Measurements from ENCODE around the gene ACBD7. TPM values are rescaled to one million over a fixed set of nuclear protein-coding genes. Genes with fewer than 3 reads are reported as not detected.

ACBD7 gene
- total RNA-seq, 1 experiment from 2014 or later: 10.0 TPM

GRCh38 chr10:15092855-15093408 is 4.4 kb upstream of the ACBD7 start:
- H3K36me3 Mint-ChIP-seq (ENCODE audit: insufficient read depth, unreplicated experiment): peaks cover 22% of the 10 kb centered on the region
- H3K27me3 Mint-ChIP-seq (ENCODE audit: unreplicated experiment): no peaks in the 10 kb centered on the region
- CTCF ChIA-PET: interaction anchor here (0.5 kb wide), 1 partner anchor 20 kb away, joined by 5 read pairs; no protein-coding TSS in a partner anchor
- H3K27ac Mint-ChIP-seq (ENCODE audit: unreplicated experiment): no peak overlapping the region
- no peak overlapping the region for H3K4me3 Mint-ChIP-seq (ENCODE audit: low read depth, unreplicated experiment)
- peaks cover 2% of the 10 kb centered on the region for H3K9me3 Mint-ChIP-seq (ENCODE audit: low read depth, unreplicated experiment)
- no TSS peak for BruUV-seq (replicated peaks)
- DNase-seq: no peak
- H3K4me1 Mint-ChIP-seq (ENCODE audit: low read depth, unreplicated experiment): no peaks in the 10 kb centered on the region
- TF ChIP-seq, protein P1, sequence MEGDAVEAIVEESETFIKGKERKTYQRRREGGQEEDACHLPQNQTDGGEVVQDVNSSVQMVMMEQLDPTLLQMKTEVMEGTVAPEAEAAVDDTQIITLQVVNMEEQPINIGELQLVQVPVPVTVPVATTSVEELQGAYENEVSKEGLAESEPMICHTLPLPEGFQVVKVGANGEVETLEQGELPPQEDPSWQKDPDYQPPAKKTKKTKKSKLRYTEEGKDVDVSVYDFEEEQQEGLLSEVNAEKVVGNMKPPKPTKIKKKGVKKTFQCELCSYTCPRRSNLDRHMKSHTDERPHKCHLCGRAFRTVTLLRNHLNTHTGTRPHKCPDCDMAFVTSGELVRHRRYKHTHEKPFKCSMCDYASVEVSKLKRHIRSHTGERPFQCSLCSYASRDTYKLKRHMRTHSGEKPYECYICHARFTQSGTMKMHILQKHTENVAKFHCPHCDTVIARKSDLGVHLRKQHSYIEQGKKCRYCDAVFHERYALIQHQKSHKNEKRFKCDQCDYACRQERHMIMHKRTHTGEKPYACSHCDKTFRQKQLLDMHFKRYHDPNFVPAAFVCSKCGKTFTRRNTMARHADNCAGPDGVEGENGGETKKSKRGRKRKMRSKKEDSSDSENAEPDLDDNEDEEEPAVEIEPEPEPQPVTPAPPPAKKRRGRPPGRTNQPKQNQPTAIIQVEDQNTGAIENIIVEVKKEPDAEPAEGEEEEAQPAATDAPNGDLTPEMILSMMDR (IDR thresholded peaks at IDR 0.05; ENCODE audit: unreplicated experiment): no peak
- intact Hi-C loops (cut with micrococcal nuclease; ENCODE audit: unreplicated experiment): no loop called here

DNA sequence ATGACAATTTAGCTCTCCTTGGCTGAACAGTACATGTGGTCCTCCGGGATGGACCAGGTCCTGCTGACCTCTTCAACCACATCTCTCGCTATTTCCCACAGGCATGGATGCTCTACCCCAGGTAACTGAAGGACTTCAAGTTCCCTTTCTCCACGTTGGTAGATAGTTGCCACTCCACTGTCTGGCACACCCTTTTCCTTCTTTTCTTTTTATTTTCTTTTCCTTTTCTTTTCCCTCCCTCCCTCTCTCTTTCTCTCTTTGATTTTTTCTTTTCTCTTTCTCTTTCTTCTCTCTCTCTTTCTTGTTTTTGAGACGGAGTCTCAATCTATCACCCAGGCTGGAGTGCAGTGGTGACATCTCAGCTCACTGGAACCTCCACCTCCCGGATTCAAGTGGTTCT is 2.8 kb upstream of the ACBD7 start:
- H3K4me1 Mint-ChIP-seq (ENCODE audit: low read depth, unreplicated experiment): no peaks in the 10 kb centered on the region
- no peak overlapping the region for H3K4me3 Mint-ChIP-seq (ENCODE audit: low read depth, unreplicated experiment)
- H3K36me3 Mint-ChIP-seq (ENCODE audit: insufficient read depth, unreplicated experiment): peaks cover 7% of the 10 kb centered on the region
- no peak overlapping the region for H3K27ac Mint-ChIP-seq (ENCODE audit: unreplicated experiment)
- CTCF ChIA-PET: no interaction called here
- no TSS peak for BruUV-seq (replicated peaks)
- intact Hi-C loops (cut with micrococcal nuclease; ENCODE audit: unreplicated experiment): no loop called here
- no peak for DNase-seq
- peaks cover 2% of the 10 kb centered on the region for H3K9me3 Mint-ChIP-seq (ENCODE audit: low read depth, unreplicated experiment)
- TF ChIP-seq, protein P1 (IDR thresholded peaks at IDR 0.05; ENCODE audit: unreplicated experiment): no peak
- H3K27me3 Mint-ChIP-seq (ENCODE audit: unreplicated experiment): no peaks in the 10 kb centered on the region

DNA sequence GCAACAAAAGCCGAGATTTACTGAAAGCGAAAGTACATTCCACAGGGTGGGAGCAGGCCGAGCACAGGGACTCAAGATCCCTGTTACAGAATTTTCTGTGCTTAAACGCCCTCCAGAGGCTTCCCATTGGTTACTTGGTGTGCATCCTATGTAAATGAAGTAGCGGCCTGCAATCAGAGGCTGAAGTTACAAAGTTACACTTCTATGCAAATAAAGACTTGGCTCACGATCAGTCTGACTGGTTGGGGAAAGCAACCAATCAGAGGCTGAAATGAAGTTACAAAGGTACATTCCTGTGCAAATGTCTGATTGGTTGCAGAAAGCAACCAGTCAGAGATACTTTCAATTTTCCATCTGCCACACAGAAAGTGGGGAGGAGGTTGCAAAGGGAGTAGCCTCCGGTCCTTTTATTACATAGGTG is 4.1 kb downstream of the ACBD7 start:
- H3K27ac Mint-ChIP-seq (ENCODE audit: unreplicated experiment): peak overlapping the region; percentile 66
- peaks cover 18% of the 10 kb centered on the region for H3K36me3 Mint-ChIP-seq (ENCODE audit: insufficient read depth, unreplicated experiment)
- intact Hi-C loops (cut with micrococcal nuclease; ENCODE audit: unreplicated experiment): no loop called here
- BruUV-seq (replicated peaks): no TSS peak
- H3K4me1 Mint-ChIP-seq (ENCODE audit: low read depth, unreplicated experiment): peaks cover 9% of the 10 kb centered on the region
- CTCF ChIA-PET: no interaction called here
- no peaks in the 10 kb centered on the region for H3K27me3 Mint-ChIP-seq (ENCODE audit: unreplicated experiment)
- TF ChIP-seq, protein P1 (IDR thresholded peaks at IDR 0.05; ENCODE audit: unreplicated experiment): no peak
- no peaks in the 10 kb centered on the region for H3K9me3 Mint-ChIP-seq (ENCODE audit: low read depth, unreplicated experiment)
- peak; percentile 67 for DNase-seq
- H3K4me3 Mint-ChIP-seq (ENCODE audit: low read depth, unreplicated experiment): peak overlapping the region; percentile 78

DNA sequence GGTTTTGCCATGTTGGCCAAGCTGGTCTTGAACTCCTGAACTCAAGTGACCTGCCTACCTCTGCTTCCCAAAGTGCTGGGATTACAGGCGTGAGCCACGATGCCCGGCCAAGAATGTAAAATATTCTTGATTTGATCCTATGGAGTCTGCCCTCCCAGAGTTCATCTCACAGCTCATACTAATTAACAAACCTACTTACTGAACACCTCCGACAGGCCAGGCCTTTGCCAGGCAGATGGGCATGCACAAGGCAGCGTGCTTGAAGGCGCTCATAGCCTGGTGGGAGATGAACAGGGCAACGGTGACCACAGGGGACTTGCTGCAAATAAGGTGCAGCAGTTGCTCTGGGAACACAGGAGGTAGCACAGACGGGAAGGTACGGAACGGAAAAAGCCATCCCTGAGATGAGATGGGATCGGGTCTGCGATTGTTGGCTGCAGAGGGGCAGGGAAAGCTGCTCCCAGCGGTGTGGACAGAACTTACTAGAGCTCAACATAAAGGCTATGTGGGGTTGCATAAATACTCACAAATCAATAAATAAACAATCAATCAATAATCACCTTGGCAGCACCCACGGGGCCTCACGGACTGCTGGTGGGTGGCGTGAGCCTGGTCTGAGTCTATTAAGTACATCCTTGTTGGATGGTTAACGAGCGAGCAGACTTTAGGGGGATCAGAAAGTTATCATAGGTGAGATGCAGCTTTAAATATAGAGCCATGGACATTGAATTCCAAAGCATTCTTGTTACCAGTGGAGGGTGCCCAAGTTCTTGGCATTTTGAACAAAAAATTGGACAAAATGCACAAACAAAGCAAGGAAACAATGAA is 4.7 kb downstream of the ACBD7 start:
- Mint-ChIP-seq H3K9me3 (ENCODE audit: low read depth, unreplicated experiment) (no peaks in the 10 kb centered on the region), H3K27me3 (ENCODE audit: unreplicated experiment) (no peaks in the 10 kb centered on the region), H3K4me3 (ENCODE audit: low read depth, unreplicated experiment) (peak overlapping the region; percentile 78), H3K4me1 (ENCODE audit: low read depth, unreplicated experiment) (peaks cover 9% of the 10 kb centered on the region), H3K27ac (ENCODE audit: unreplicated experiment) (peak overlapping the region; percentile 66), H3K36me3 (ENCODE audit: insufficient read depth, unreplicated experiment) (peaks cover 18% of the 10 kb centered on the region)
- BruUV-seq (replicated peaks): no TSS peak
- peak; percentile 3 for DNase-seq
- TF ChIP-seq, protein P1 (IDR thresholded peaks at IDR 0.05; ENCODE audit: unreplicated experiment): no peak
- CTCF ChIA-PET: interaction anchor here (0.6 kb wide), 1 partner anchor 465 kb away, joined by 3 read pairs; no protein-coding TSS in a partner anchor
- intact Hi-C loops (cut with micrococcal nuclease; ENCODE audit: unreplicated experiment): no loop called here

Data from Calu3 (cell line).